HL-60 (cell line): ENCODE data around the gene CPLX3.

Source experiments
- CTCF ChIP-seq: IDR thresholded peaks from one replicate; pipeline ENCODE4 v1.5.1; 2011; ENCODE audit warnings: low read length, control low read depth, inconsistent platforms; ENCODE audit not compliant: insufficient read depth
- GABPA ChIP-seq: IDR thresholded peaks from 2 replicates; pipeline ENCODE4 v1.6.1; 2012; ENCODE audit warnings: low read depth
- POLR2AphosphoS5 ChIP-seq: IDR thresholded peaks from 2 replicates; pipeline ENCODE4 v1.6.1; 2012; ENCODE audit warnings: low read depth
- SPI1 ChIP-seq: IDR thresholded peaks from 2 replicates; pipeline ENCODE4 v1.6.1; 2012; ENCODE audit warnings: low read depth, mild to moderate bottlenecking, borderline replicate concordance

- TF ChIP-seq CTCF, result peak; percentile 21
- peak; percentile 48; the same call in 1 of the 2 replicates for TF ChIP-seq POLR2AphosphoS5
- no peak for TF ChIP-seq GABPA
- peak; percentile 40; the same call in 1 of the 2 replicates for TF ChIP-seq SPI1
These were observed 44.8 kb upstream of the CPLX3 start, which contains the start of gene CSK for GRCh38 chr15:74781431-74782258.
